GM13976 (cell line): ENCODE measurements around the gene ZNF804B.
A peak's percentile ranks its signal among the peaks of the same experiment; 100 is the strongest.

Source experiments
- DNase-seq: peaks from one replicate; pipeline ENCODE4 v3.0.0; 2012; ENCODE audit warnings: low spot score
- in situ Hi-C: fragments of 300-500 bp; cut with MboI; formaldehyde crosslinking; loops from one replicate; pipeline ENCODE4 v1.12.0; 2022; ENCODE audit warnings: low sequenced_read_pairs, mixed read lengths, inconsistent platforms; ENCODE audit not compliant: unreplicated experiment
- TF ChIP-seq, protein P1 (sequence below): IDR thresholded peaks from 2 replicates; pipeline ENCODE4 v1.5.1; 2012; ENCODE audit warnings: borderline replicate concordance, mild to moderate bottlenecking; ENCODE audit not compliant: insufficient read depth; ENCODE audit errors: extremely low read depth, missing control alignments, control extremely low read depth

The ZNF804B gene

DNA sequence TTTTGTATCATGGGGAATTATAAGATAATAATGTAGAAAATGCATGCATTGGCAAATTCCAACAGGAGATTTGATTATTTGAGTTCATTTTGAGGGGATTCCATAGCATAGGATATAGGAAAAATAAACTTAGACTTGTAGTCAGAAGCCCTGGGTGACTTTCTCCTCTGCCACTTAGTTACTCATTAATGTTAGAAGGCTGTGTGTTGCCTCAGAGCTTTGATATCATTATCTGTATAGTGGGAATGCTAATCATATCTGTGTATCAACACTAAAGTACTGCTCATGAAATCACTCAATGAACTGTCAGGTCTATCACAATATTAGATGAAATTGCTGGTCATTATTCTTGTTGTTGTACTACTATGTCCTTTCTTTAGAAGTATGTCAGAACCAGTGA lies 59.1 kb downstream of the ZNF804B start:
- TF ChIP-seq, protein P1, sequence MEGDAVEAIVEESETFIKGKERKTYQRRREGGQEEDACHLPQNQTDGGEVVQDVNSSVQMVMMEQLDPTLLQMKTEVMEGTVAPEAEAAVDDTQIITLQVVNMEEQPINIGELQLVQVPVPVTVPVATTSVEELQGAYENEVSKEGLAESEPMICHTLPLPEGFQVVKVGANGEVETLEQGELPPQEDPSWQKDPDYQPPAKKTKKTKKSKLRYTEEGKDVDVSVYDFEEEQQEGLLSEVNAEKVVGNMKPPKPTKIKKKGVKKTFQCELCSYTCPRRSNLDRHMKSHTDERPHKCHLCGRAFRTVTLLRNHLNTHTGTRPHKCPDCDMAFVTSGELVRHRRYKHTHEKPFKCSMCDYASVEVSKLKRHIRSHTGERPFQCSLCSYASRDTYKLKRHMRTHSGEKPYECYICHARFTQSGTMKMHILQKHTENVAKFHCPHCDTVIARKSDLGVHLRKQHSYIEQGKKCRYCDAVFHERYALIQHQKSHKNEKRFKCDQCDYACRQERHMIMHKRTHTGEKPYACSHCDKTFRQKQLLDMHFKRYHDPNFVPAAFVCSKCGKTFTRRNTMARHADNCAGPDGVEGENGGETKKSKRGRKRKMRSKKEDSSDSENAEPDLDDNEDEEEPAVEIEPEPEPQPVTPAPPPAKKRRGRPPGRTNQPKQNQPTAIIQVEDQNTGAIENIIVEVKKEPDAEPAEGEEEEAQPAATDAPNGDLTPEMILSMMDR, result no peak
- in situ Hi-C loops, result no loop called here

DNA sequence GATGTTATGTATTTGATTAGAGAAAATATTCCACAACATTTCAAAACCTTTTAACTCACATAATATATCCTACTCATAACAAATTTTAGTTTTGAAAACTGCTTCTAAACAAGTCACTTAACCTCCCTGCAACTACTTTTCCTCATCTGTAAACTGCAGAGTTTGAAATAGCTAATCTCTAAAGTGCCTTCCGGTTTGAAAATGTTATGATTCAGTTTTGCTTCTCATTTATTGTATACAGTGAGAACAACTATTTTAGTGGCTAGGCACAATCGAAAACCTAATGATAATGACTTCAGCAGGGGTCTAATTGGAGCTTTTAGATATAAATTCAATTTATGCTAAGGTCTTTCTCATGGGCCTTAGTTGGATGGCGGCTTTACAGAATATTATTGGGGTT lies 66.7 kb downstream of the ZNF804B start:
- DNase-seq, result no peak
- in situ Hi-C loops, result loop anchor here (25.0 kb wide), 1 partner anchor 289 kb away; no protein-coding TSS in a partner anchor
- TF ChIP-seq, protein P1, result no peak

More for the DNA sequence above, 59.1 kb downstream of the ZNF804B start:
- no peak for DNase-seq

DNA sequence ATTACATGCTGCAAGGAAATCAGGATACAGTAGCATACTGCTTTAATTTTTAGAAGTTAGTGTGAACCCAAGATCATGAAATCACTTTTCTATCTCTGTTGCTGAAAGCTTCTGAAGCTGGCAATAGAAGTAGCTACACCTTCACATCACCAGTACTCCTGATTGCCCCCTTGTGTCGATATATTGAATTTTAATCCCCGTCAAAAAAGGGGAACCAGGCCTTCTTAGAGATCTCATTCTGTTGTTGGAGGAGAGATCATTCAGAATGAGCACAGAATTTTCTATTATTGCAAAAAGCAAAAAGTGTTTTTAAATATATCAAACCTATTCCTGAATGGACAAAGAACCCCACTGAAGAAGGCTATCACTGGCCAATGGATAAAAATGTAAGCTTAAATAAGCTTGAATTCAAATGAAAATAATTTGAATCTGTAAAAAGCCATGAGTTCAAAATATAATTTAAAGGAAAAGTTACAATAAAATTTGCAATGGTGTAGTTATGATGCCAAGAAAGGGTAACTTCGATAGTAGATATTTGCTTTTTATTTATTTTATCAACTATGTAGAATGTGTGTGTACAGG lies 75.7 kb downstream of the ZNF804B start:
- in situ Hi-C loops, result loop anchor here (25.0 kb wide), 1 partner anchor 298 kb away; no protein-coding TSS in a partner anchor
- TF ChIP-seq, protein P1, result peak; percentile 35
- DNase-seq, result peak; percentile 23

DNA sequence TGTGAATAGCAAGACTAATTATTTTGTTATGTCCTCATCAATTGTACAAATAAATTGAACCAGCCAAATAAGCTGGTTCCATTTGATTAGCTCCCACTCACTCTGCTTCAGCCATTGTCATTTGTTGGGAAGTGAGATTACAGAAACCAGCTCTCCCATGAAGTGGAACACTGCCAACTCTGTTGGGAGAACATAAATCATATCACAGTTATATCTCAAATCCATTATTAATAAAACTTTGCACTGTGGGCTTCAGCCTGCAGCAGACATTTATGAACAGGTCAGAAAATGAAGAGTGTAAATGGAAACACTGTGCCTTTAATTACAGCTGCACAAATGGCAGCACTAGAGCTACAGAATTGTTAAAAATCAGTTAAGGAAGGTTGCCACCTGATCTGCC lies 82.7 kb downstream of the ZNF804B start:
- TF ChIP-seq, protein P1, result no peak
- in situ Hi-C loops, result loop anchor here (25.0 kb wide), 1 partner anchor 305 kb away; no protein-coding TSS in a partner anchor
- DNase-seq, result no peak

DNA sequence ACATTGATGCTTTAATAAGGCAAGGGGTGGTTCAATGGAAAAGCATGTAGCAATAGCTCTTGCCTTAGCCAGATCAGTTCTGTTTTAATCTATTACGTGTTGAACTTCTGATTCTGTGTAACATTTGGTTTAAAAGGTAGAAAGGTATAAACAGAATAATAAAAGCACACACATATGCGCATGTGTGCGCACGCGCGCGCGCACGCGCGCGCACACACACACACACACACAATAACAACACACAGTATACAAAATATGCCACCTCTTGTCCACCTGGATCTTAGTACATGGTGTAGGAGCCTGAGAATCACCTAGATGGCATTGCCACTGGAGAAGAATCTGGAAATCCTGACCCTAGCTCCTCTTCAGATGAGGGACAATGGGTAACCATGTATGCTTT lies 85.6 kb downstream of the ZNF804B start:
- no peak for DNase-seq
- TF ChIP-seq, protein P1, result no peak
- in situ Hi-C loops, result loop anchor here (25.0 kb wide), 1 partner anchor 308 kb away; no protein-coding TSS in a partner anchor

DNA sequence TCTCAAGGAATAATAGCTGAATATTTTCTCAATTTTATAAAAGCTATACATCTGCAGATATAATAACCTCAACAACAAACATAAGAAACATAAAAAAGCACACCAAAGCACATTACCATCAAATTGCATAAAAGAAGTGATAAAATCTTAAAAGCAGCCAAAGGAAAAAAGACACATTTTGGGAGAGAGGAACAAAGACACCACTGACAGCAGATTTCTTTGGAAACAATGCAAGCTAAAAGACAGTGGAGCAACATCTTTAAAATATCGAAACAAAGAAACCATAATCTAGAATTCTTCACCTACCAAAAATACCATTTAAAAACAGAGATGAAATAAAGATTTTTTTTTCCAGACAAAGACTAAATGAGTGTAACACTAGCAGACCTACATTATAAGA lies 91.7 kb downstream of the ZNF804B start:
- TF ChIP-seq, protein P1, result no peak
- in situ Hi-C loops, result no loop called here
- no peak for DNase-seq

DNA sequence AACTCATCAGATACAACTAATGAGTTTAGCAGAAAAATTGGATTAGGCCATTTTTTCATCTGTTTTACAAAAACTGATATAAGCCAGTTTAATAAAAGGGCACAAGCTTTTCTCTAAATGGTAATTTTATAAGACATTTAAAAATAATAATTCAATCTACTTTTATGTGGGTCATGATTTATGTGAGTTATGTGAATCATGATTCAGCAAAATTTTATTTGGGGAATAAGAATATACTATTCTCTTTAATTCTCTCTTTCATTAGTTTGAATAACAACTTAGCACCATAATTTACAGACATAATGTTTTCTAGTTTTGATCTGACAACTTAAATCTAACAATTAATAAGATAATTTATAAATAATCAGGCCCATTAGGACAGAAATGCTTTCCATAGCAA lies 99.8 kb downstream of the ZNF804B start:
- no peak for DNase-seq
- in situ Hi-C loops, result no loop called here
- TF ChIP-seq, protein P1, result no peak
